H9 (cell line): ENCODE results near the gene CNGA2. TPM values are rescaled to one million over a fixed set of nuclear protein-coding genes. Genes with fewer than 3 reads are reported as not detected.

Experiments used
- DNase-seq: peaks from one replicate; pipeline ENCODE4 v3.0.0-alpha.2; 2017
- H2AFZ ChIP-seq: one replicate; pipeline ENCODE4 v1.6.1; 2013; ENCODE audit warnings: mild to moderate bottlenecking, low read length, control low read depth, moderate library complexity
- H2AK5ac ChIP-seq: 2 replicates; pipeline ENCODE4 v1.6.1; 2013; ENCODE audit warnings: low read length, control low read depth, mixed read lengths; ENCODE audit not compliant: insufficient read length
- H2BK120ac ChIP-seq: one replicate; pipeline ENCODE4 v1.6.1; 2013; ENCODE audit warnings: low read depth, mild to moderate bottlenecking, low read length, control low read depth, inconsistent platforms; ENCODE audit not compliant: poor library complexity, severe bottlenecking
- H2BK12ac ChIP-seq: 2 replicates; pipeline ENCODE4 v1.6.1; 2013; ENCODE audit warnings: low read length, control low read depth, mixed read lengths, low read depth; ENCODE audit not compliant: insufficient read length
- H2BK15ac ChIP-seq: 2 replicates; pipeline ENCODE4 v1.6.1; 2013; ENCODE audit warnings: low read depth, low read length, control low read depth
- H2BK20ac ChIP-seq: one replicate; pipeline ENCODE4 v1.6.1; 2013; ENCODE audit warnings: low read depth, mild to moderate bottlenecking, low read length, control low read depth, inconsistent platforms; ENCODE audit not compliant: poor library complexity, severe bottlenecking
- H2BK5ac ChIP-seq: 2 replicates; pipeline ENCODE4 v1.6.1; 2013; ENCODE audit warnings: low read length, control low read depth, mixed read lengths; ENCODE audit not compliant: insufficient read length
- H3K14ac ChIP-seq: 2 replicates; pipeline ENCODE4 v1.6.1; 2013; ENCODE audit warnings: low read length, control low read depth; ENCODE audit not compliant: insufficient read depth
- H3K18ac ChIP-seq: 2 replicates; pipeline ENCODE4 v1.6.1; 2013; ENCODE audit warnings: low read depth, mild to moderate bottlenecking, mixed read lengths, low read length, control low read depth; ENCODE audit not compliant: insufficient read length
- H3K23ac ChIP-seq: 2 replicates; pipeline ENCODE4 v1.6.1; 2013; ENCODE audit warnings: low read length, control low read depth, mixed read lengths, low read depth; ENCODE audit not compliant: insufficient read length
- H3K23me2 ChIP-seq: 2 replicates; pipeline ENCODE4 v1.6.1; 2013; ENCODE audit warnings: low read depth, mild to moderate bottlenecking, mixed read lengths, low read length, control low read depth; ENCODE audit not compliant: insufficient read length, poor library complexity, severe bottlenecking
- H3K27ac ChIP-seq: 2 replicates; pipeline ENCODE4 v1.5.1; 2013; ENCODE audit warnings: low read length, control low read depth, mixed read lengths, low read depth; ENCODE audit not compliant: insufficient read length
- H3K27me3 ChIP-seq: 2 replicates; pipeline ENCODE4 v1.6.1; 2013; ENCODE audit warnings: low read length, control low read depth, inconsistent platforms; ENCODE audit not compliant: insufficient read depth
- H3K4ac ChIP-seq: 2 replicates; pipeline ENCODE4 v1.6.1; 2013; ENCODE audit warnings: low read depth, mild to moderate bottlenecking, control low read depth, inconsistent platforms, low read length, moderate library complexity
- H3K4me1 ChIP-seq: 2 replicates; pipeline ENCODE4 v1.6.1; 2013; ENCODE audit warnings: low read length, control low read depth, inconsistent platforms; ENCODE audit not compliant: insufficient read depth
- H3K4me2 ChIP-seq: 2 replicates; pipeline ENCODE4 v1.6.1; 2013; ENCODE audit warnings: low read length, control low read depth, mixed read lengths; ENCODE audit not compliant: insufficient read length, insufficient read depth
- H3K56ac ChIP-seq: 2 replicates; pipeline ENCODE4 v1.6.1; 2013; ENCODE audit warnings: low read depth, mild to moderate bottlenecking, mixed read lengths, low read length, control low read depth; ENCODE audit not compliant: insufficient read length
- H3K79me1 ChIP-seq: 2 replicates; pipeline ENCODE4 v1.6.1; 2013; ENCODE audit warnings: low read depth, mild to moderate bottlenecking, moderate library complexity, low read length, control low read depth, inconsistent platforms; ENCODE audit not compliant: insufficient read depth, poor library complexity, severe bottlenecking
- H3K79me2 ChIP-seq: 2 replicates; pipeline ENCODE4 v1.6.1; 2013; ENCODE audit warnings: low read length, control low read depth, inconsistent platforms; ENCODE audit not compliant: insufficient read depth
- H3K9ac ChIP-seq: 2 replicates; pipeline ENCODE4 v1.6.1; 2013; ENCODE audit warnings: low read length, control low read depth, mixed read lengths; ENCODE audit not compliant: insufficient read length; ENCODE audit errors: extremely low read depth
- H3K9me3 ChIP-seq: one replicate; pipeline ENCODE4 v1.6.1; 2013; ENCODE audit warnings: low read depth, low read length, inconsistent platforms; ENCODE audit not compliant: control insufficient read depth
- H3T11ph ChIP-seq: one replicate; pipeline ENCODE4 v1.6.1; 2013; ENCODE audit warnings: mild to moderate bottlenecking, low read length, control low read depth, inconsistent platforms
- H4K20me1 ChIP-seq: one replicate; pipeline ENCODE4 v1.6.1; 2013; ENCODE audit not compliant: control insufficient read depth, insufficient read length, insufficient read depth
- H4K5ac ChIP-seq: 2 replicates; pipeline ENCODE4 v1.6.1; 2013; ENCODE audit warnings: low read depth, mild to moderate bottlenecking, mixed read lengths, low read length, control low read depth; ENCODE audit not compliant: insufficient read length
- H4K8ac ChIP-seq: replicated peaks from 2 replicates; pipeline ENCODE4 v1.6.1; 2013; ENCODE audit warnings: low read length, control low read depth, mixed read lengths, low read depth; ENCODE audit not compliant: insufficient read length
- H4K91ac ChIP-seq: 2 replicates; pipeline ENCODE4 v1.6.1; 2013; ENCODE audit warnings: low read depth, mild to moderate bottlenecking, moderate library complexity, mixed read lengths, low read length, control low read depth; ENCODE audit not compliant: insufficient read length
- H3K27ac Mint-ChIP-seq, 3 experiments: 2 replicates in 2 of 3; 3 replicates in 1 of 3; pipeline ENCODE4 v1.8.0; 2020 to 2021; ENCODE audit warnings: mixed read lengths in 3 of 3, mild to moderate bottlenecking in 1 of 3, moderate library complexity in 1 of 3
- H3K27me3 Mint-ChIP-seq: 2 replicates; pipeline ENCODE4 v1.8.0; 2021; ENCODE audit warnings: low read depth, mild to moderate bottlenecking, moderate library complexity, mixed read lengths
- H3K36me3 Mint-ChIP-seq, 3 experiments: 2 replicates in 2 of 3; 3 replicates in 1 of 3; pipeline ENCODE4 v1.8.0; 2020 to 2021; ENCODE audit warnings: low read depth in 3 of 3, mixed read lengths in 3 of 3; ENCODE audit not compliant: insufficient read depth in 1 of 3
- H3K4me1 Mint-ChIP-seq, 2 experiments: 2 replicates each; pipeline ENCODE4 v1.8.0; 2020; ENCODE audit warnings: mixed read lengths in 2 of 2
- H3K4me3 Mint-ChIP-seq, 2 experiments: 2 replicates in 1 of 2; 3 replicates in 1 of 2; pipeline ENCODE4 v1.8.0; 2020 to 2021; ENCODE audit warnings: mild to moderate bottlenecking in 2 of 2, mixed read lengths in 2 of 2, moderate library complexity in 1 of 2
- H3K9me3 Mint-ChIP-seq, 2 experiments: 2 replicates in 1 of 2; 3 replicates in 1 of 2; pipeline ENCODE4 v1.8.0; 2020; ENCODE audit warnings: mild to moderate bottlenecking in 2 of 2, mixed read lengths in 2 of 2, moderate library complexity in 1 of 2
- CTCF ChIP-seq: fragments of 200-600 bp; sonication (generic); conservative IDR thresholded peaks from 3 replicates; pipeline ENCODE4 v1.8.0; 2021; ENCODE audit warnings: antibody characterized with exemption, mild to moderate bottlenecking
- WGBS: extraction: QIAGEN DNeasy Blood & Tissue Kit; methylation state at CpG from one replicate; pipeline ENCODE4 v1.1.7; 2013; ENCODE audit warnings: missing lambda C conversion rate, low lambda C conversion rate, mixed read lengths; ENCODE audit not compliant: insufficient read length; ENCODE audit errors: extremely low coverage; 5-methylcytosine and 5-hydroxymethylcytosine counted together
- total RNA-seq: library from RNA; stranded (reverse); gene quantifications from 2 replicates; pipeline ENCODE4 v1.2.1, GENCODE V29; 2021

CNGA2 gene
- total RNA-seq, 1 experiment from 2014 or later = not detected

DNA sequence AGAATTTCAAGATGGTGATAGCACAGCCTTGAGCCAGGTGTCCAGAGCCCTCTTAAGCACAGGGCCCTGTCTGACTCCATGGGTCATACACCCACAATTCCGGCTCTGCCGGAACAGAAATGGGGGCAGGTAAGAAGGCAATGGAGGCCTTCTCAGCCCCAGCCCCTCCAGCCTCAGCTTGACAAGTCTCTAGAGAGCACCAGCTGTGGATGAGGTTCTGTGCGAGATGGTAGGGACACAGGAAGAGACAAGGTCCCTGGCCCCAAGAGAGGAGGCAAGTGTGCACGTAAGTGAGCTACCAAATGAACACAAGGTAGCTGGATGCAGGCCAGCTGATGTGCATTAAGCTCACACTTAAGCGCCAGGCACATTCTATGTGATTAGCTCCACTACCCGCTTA lies 41.7 kb upstream of the CNGA2 start:
- Mint-ChIP-seq H3K27me3 (peaks cover 23% of the 10 kb centered on the region), H3K4me3 (no peak overlapping the region), H3K36me3 (peaks cover 0 to 5% (median 3%) of the 10 kb centered on the region in 3 experiments; a peak in 5 of 7 replicates), H3K27ac (no peak overlapping the region), H3K4me1 (peaks cover 11% of the 10 kb centered on the region in 2 experiments), H3K9me3 (peaks cover 29 to 44% of the 10 kb centered on the region in 2 experiments)
- no peak overlapping the region for H2BK20ac ChIP-seq
- H2BK5ac ChIP-seq = no peak overlapping the region
- TF ChIP-seq CTCF = no peak
- no peak overlapping the region for H3T11ph ChIP-seq
- no peak overlapping the region for H3K9ac ChIP-seq
- no peak overlapping the region for H4K5ac ChIP-seq
- no peaks in the 10 kb centered on the region for H3K27me3 ChIP-seq
- no peak overlapping the region for H2AK5ac ChIP-seq
- H3K4me1 ChIP-seq = no peaks in the 10 kb centered on the region
- H3K79me1 ChIP-seq = no peaks in the 10 kb centered on the region
- no peak overlapping the region for H3K56ac ChIP-seq
- no CpG with 5 or more reads among the region's 6 CpGs for WGBS
- no peak overlapping the region for H4K8ac ChIP-seq
- H2AFZ ChIP-seq = no peak overlapping the region
- H2BK12ac ChIP-seq = no peak overlapping the region
- no peak overlapping the region for H3K23ac ChIP-seq
- no peaks in the 10 kb centered on the region for H3K79me2 ChIP-seq
- no peak overlapping the region for H4K91ac ChIP-seq
- H3K23me2 ChIP-seq = no peaks in the 10 kb centered on the region
- H3K4me2 ChIP-seq = no peak overlapping the region
- no peak overlapping the region for H3K14ac ChIP-seq
- H2BK120ac ChIP-seq = no peak overlapping the region
- H3K4ac ChIP-seq = no peak overlapping the region
- H3K9me3 ChIP-seq = peaks cover 47% of the 10 kb centered on the region
- H3K27ac ChIP-seq = no peak overlapping the region
- no peaks in the 10 kb centered on the region for H4K20me1 ChIP-seq
- DNase-seq = no peak
- H3K18ac ChIP-seq = no peak overlapping the region
- no peak overlapping the region for H2BK15ac ChIP-seq
